ENCODE measurements around the gene IL17F. TPM values are rescaled to one million over a fixed set of nuclear protein-coding genes. Genes with fewer than 3 reads are reported as not detected.

IL17F gene
- total and polyA plus RNA-seq, 2 of the 8 experiments (the other 6 are each of a cell fraction or from before 2014, with no cell fraction given), result 0.08 TPM; not detected in 1

DNA sequence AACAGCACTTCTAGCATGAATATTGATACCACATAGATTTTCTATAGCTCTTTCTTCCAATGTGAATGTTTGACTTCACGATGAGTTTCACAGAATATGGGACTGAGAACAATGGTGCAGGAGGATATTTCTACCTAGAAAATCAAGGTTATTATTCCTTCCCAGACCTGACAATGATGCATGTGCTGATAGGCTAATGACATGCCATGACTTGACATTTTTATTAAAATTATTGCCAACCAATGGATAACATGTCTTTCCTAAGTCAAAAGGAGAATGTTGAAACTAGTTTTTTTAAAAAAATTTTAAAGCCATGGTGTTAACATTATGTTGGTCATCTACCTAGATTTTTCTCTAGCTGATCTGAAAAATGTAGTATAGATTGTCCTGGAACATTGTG lies 57.2 kb downstream of the IL17F start (continued):
- no peak for TF ChIP-seq ZNF274 (IDR thresholded peaks at IDR 0.05; ENCODE audit: borderline replicate concordance, extremely low read depth, low read length)
- TF ChIP-seq CBX5 (IDR thresholded peaks at IDR 0.05; ENCODE audit: low read depth, low read length), result no peak
- no peak for TF ChIP-seq MAFK (IDR thresholded peaks at IDR 0.05; ENCODE audit: low read depth, low read length)
- no peak for TF ChIP-seq POLR2AphosphoS5 (IDR thresholded peaks at IDR 0.05; ENCODE audit: low read depth, low read length)
- no peak for TF ChIP-seq ASH2L (IDR thresholded peaks at IDR 0.05; ENCODE audit: low read length)
- no peak for TF ChIP-seq SIN3A (conservative IDR thresholded peaks at IDR 0.05 in 1 of 2, IDR thresholded peaks at IDR 0.05 in 1 of 2; ENCODE audit: low read depth in 1 of 2, low read length in 2 of 2)
- TF ChIP-seq SP4 (IDR thresholded peaks at IDR 0.05; ENCODE audit: low read length), result no peak

Other genes with a start within 250 kb of the IL17F start
- gene PKHD1, start 156.9 kb downstream of the IL17F start, total RNA-seq (2021; fragmentation: NEBNext Ultra II Directional; extraction: Animal tissue kit (Norgen Biotek cat#: 25700)), result 0.09 and 0.11 TPM in 2 replicates
- gene PKHD1, start 156.9 kb downstream of the IL17F start, polyA plus RNA-seq (2011; rRNA removed), result 0.03 and 0.06 TPM in 2 replicates
- gene IL17A, start 58.1 kb downstream of the IL17F start, total RNA-seq (2021; fragmentation: NEBNext Ultra II Directional; extraction: Animal tissue kit (Norgen Biotek cat#: 25700)), result not detected in 2 replicates
- gene IL17A, start 58.1 kb downstream of the IL17F start, polyA plus RNA-seq (2011; rRNA removed), result not detected in 2 replicates
- gene MCM3, start 40.2 kb upstream of the IL17F start, total RNA-seq (2021; fragmentation: NEBNext Ultra II Directional; extraction: Animal tissue kit (Norgen Biotek cat#: 25700)), result 293 TPM in 2 replicates
- gene MCM3, start 40.2 kb upstream of the IL17F start, polyA plus RNA-seq (2011; rRNA removed), result 262 and 275 TPM in 2 replicates
- gene PAQR8, start 117.7 kb upstream of the IL17F start, total RNA-seq (2021; fragmentation: NEBNext Ultra II Directional; extraction: Animal tissue kit (Norgen Biotek cat#: 25700)), result 9.1 and 9.6 TPM in 2 replicates
- gene PAQR8, start 117.7 kb upstream of the IL17F start, polyA plus RNA-seq (2011; rRNA removed), result 7.6 and 9.7 TPM in 2 replicates
- gene EFHC1, start 175.8 kb upstream of the IL17F start, total RNA-seq (2021; fragmentation: NEBNext Ultra II Directional; extraction: Animal tissue kit (Norgen Biotek cat#: 25700)), result 14.7 and 16.4 TPM in 2 replicates
- 10.5 and 12.3 TPM in 2 replicates for gene EFHC1, start 175.8 kb upstream of the IL17F start, polyA plus RNA-seq (2011; rRNA removed)